Activated naive CD8-positive, alpha-beta T cell treated with anti-CD3 and anti-CD28 coated beads for 36 hours (primary cell): ENCODE data around the gene AIG1. TPM values are rescaled to one million over a fixed set of nuclear protein-coding genes. Genes with fewer than 3 reads are reported as not detected.
A peak's percentile ranks its signal among the peaks of the same experiment; 100 is the strongest.
"Not testable (repeated sequence)": the region's sequence is repeated elsewhere in the genome, so short reads cannot be mapped to it uniquely, and the experiment has no call there.

Experiments used
- DNase-seq: peaks from one replicate; pipeline ENCODE4 v3.0.0; 2021
- H3K27ac Mint-ChIP-seq: one replicate; pipeline ENCODE4 v1.8.0; 2022; ENCODE audit warnings: mild to moderate bottlenecking, moderate library complexity, mixed read lengths
- H3K27me3 Mint-ChIP-seq: one replicate; pipeline ENCODE4 v1.8.0; 2022; ENCODE audit warnings: mild to moderate bottlenecking, mixed read lengths
- H3K36me3 Mint-ChIP-seq: one replicate; pipeline ENCODE4 v1.8.0; 2021; ENCODE audit warnings: mild to moderate bottlenecking, mixed read lengths
- H3K4me1 Mint-ChIP-seq: one replicate; pipeline ENCODE4 v1.8.0; 2021; ENCODE audit warnings: mixed read lengths
- H3K4me3 Mint-ChIP-seq: one replicate; pipeline ENCODE4 v1.8.0; 2022; ENCODE audit warnings: mild to moderate bottlenecking, moderate library complexity, mixed read lengths
- H3K9me3 Mint-ChIP-seq: one replicate; pipeline ENCODE4 v1.8.0; 2022; ENCODE audit warnings: mixed read lengths
- total RNA-seq, 2 experiments: library from RNA; stranded (reverse); gene quantifications; one replicate each; pipeline ENCODE4 v1.2.3, GENCODE V29; 2021

The AIG1 gene
- total RNA-seq, 2 experiments from 2014 or later, result 19.8 to 20.1 TPM

- Mint-ChIP-seq H3K4me1 (no peaks in the 10 kb centered on the region), H3K27me3 (no peaks in the 10 kb centered on the region), H3K27ac (no peak overlapping the region), H3K36me3 (peaks cover 6% of the 10 kb centered on the region), H3K4me3 (no peak overlapping the region), H3K9me3 (no peaks in the 10 kb centered on the region)
- no peak for DNase-seq
These were observed 177.6 kb downstream of the AIG1 start for GRCh38 chr6:143238306-143238705.

- Mint-ChIP-seq H3K4me3 (no peak overlapping the region), H3K4me1 (no peaks in the 10 kb centered on the region), H3K9me3 (peaks cover 3% of the 10 kb centered on the region), H3K27me3 (no peaks in the 10 kb centered on the region), H3K36me3 (peaks cover 3% of the 10 kb centered on the region), H3K27ac (no peak overlapping the region)
- no peak for DNase-seq
These were observed 180.4 kb downstream of the AIG1 start for GRCh38 chr6:143241111-143241510.

GRCh38 chr6:143241911-143242310, 181.2 kb downstream of the AIG1 start:
- DNase-seq, result no peak
- H3K36me3 Mint-ChIP-seq, result no peaks in the 10 kb centered on the region
- H3K4me3 Mint-ChIP-seq, result no peak overlapping the region
- no peak overlapping the region for H3K27ac Mint-ChIP-seq
- H3K4me1 Mint-ChIP-seq, result no peaks in the 10 kb centered on the region
- peaks cover 3% of the 10 kb centered on the region for H3K9me3 Mint-ChIP-seq
- no peaks in the 10 kb centered on the region for H3K27me3 Mint-ChIP-seq

- H3K4me3 Mint-ChIP-seq, result no peak overlapping the region
- DNase-seq, result no peak
- H3K27me3 Mint-ChIP-seq, result no peaks in the 10 kb centered on the region
- peaks cover 3% of the 10 kb centered on the region for H3K9me3 Mint-ChIP-seq
- no peaks in the 10 kb centered on the region for H3K36me3 Mint-ChIP-seq
- H3K4me1 Mint-ChIP-seq, result peaks cover 8% of the 10 kb centered on the region
- H3K27ac Mint-ChIP-seq, result no peak overlapping the region
These were observed 183.1 kb downstream of the AIG1 start for GRCh38 chr6:143243786-143244185.

GRCh38 chr6:143245656-143246055, 185.0 kb downstream of the AIG1 start:
- no peak for DNase-seq
- no peak overlapping the region for H3K27ac Mint-ChIP-seq
- H3K4me1 Mint-ChIP-seq, result peaks cover 8% of the 10 kb centered on the region
- peaks cover 3% of the 10 kb centered on the region for H3K9me3 Mint-ChIP-seq
- no peaks in the 10 kb centered on the region for H3K36me3 Mint-ChIP-seq
- no peaks in the 10 kb centered on the region for H3K27me3 Mint-ChIP-seq
- H3K4me3 Mint-ChIP-seq, result no peak overlapping the region

GRCh38 chr6:143246166-143246775, 185.6 kb downstream of the AIG1 start:
- H3K9me3 Mint-ChIP-seq, H3K27me3 Mint-ChIP-seq, H3K27ac Mint-ChIP-seq, DNase-seq, H3K36me3 Mint-ChIP-seq, H3K4me1 Mint-ChIP-seq, H3K4me3 Mint-ChIP-seq: not testable (repeated sequence)

- DNase-seq, result no peak
- Mint-ChIP-seq H3K4me3 (no peak overlapping the region), H3K4me1 (peaks cover 8% of the 10 kb centered on the region), H3K9me3 (peaks cover 3% of the 10 kb centered on the region), H3K27ac (peak overlapping the region; percentile 26), H3K27me3 (no peaks in the 10 kb centered on the region), H3K36me3 (peaks cover 5% of the 10 kb centered on the region)
These were observed 186.9 kb downstream of the AIG1 start for GRCh38 chr6:143247586-143247985.

GRCh38 chr6:143248359-143248758, 187.7 kb downstream of the AIG1 start:
- peak; percentile 22 for DNase-seq
- peaks cover 8% of the 10 kb centered on the region for H3K4me1 Mint-ChIP-seq
- H3K36me3 Mint-ChIP-seq, result peaks cover 5% of the 10 kb centered on the region
- H3K4me3 Mint-ChIP-seq, result no peak overlapping the region
- no peak overlapping the region for H3K27ac Mint-ChIP-seq
- no peaks in the 10 kb centered on the region for H3K27me3 Mint-ChIP-seq
- peaks cover 3% of the 10 kb centered on the region for H3K9me3 Mint-ChIP-seq

- no peak for DNase-seq
- H3K9me3 Mint-ChIP-seq, result no peaks in the 10 kb centered on the region
- peaks cover 5% of the 10 kb centered on the region for H3K36me3 Mint-ChIP-seq
- peaks cover 8% of the 10 kb centered on the region for H3K4me1 Mint-ChIP-seq
- no peak overlapping the region for H3K4me3 Mint-ChIP-seq
- no peak overlapping the region for H3K27ac Mint-ChIP-seq
- H3K27me3 Mint-ChIP-seq, result no peaks in the 10 kb centered on the region
These were observed 190.6 kb downstream of the AIG1 start for GRCh38 chr6:143251288-143251687.

GRCh38 chr6:143252961-143253360, 192.3 kb downstream of the AIG1 start:
- no peak for DNase-seq
- Mint-ChIP-seq H3K4me1 (peaks cover 6% of the 10 kb centered on the region), H3K27me3 (no peaks in the 10 kb centered on the region), H3K9me3 (no peaks in the 10 kb centered on the region), H3K36me3 (peaks cover 5% of the 10 kb centered on the region), H3K4me3 (no peak overlapping the region), H3K27ac (no peak overlapping the region)

- Mint-ChIP-seq H3K27ac (no peak overlapping the region), H3K9me3 (peaks cover 4% of the 10 kb centered on the region), H3K4me3 (no peak overlapping the region), H3K36me3 (peaks cover 7% of the 10 kb centered on the region), H3K4me1 (peaks cover under 1% of the 10 kb centered on the region), H3K27me3 (no peaks in the 10 kb centered on the region)
- no peak for DNase-seq
These were observed 192.9 kb downstream of the AIG1 start for GRCh38 chr6:143253586-143253985.

GRCh38 chr6:143258945-143259344, 198.3 kb downstream of the AIG1 start:
- Mint-ChIP-seq H3K4me3 (no peak overlapping the region), H3K27me3 (no peaks in the 10 kb centered on the region), H3K4me1 (no peaks in the 10 kb centered on the region), H3K9me3 (peaks cover 8% of the 10 kb centered on the region), H3K36me3 (peaks cover 2% of the 10 kb centered on the region), H3K27ac (no peak overlapping the region)
- no peak for DNase-seq

GRCh38 chr6:143260857-143261256, 200.2 kb downstream of the AIG1 start:
- Mint-ChIP-seq H3K36me3 (peaks cover 2% of the 10 kb centered on the region), H3K4me1 (no peaks in the 10 kb centered on the region), H3K4me3 (no peak overlapping the region), H3K27ac (no peak overlapping the region), H3K9me3 (peaks cover 8% of the 10 kb centered on the region), H3K27me3 (no peaks in the 10 kb centered on the region)
- DNase-seq, result no peak

GRCh38 chr6:143261899-143262436, 201.3 kb downstream of the AIG1 start:
- Mint-ChIP-seq H3K4me3 (no peak overlapping the region), H3K9me3 (peaks cover 8% of the 10 kb centered on the region), H3K4me1 (no peaks in the 10 kb centered on the region), H3K27me3 (no peaks in the 10 kb centered on the region), H3K27ac (no peak overlapping the region), H3K36me3 (peaks cover 2% of the 10 kb centered on the region)
- no peak for DNase-seq

- Mint-ChIP-seq H3K36me3 (peaks cover 4% of the 10 kb centered on the region), H3K27ac (no peak overlapping the region), H3K4me3 (no peak overlapping the region), H3K9me3 (peaks cover 8% of the 10 kb centered on the region), H3K4me1 (no peaks in the 10 kb centered on the region), H3K27me3 (no peaks in the 10 kb centered on the region)
- DNase-seq, result no peak
These were observed 202.2 kb downstream of the AIG1 start for GRCh38 chr6:143262859-143263258.

GRCh38 chr6:143264379-143264778, 203.7 kb downstream of the AIG1 start:
- H3K4me1 Mint-ChIP-seq, result no peaks in the 10 kb centered on the region
- H3K9me3 Mint-ChIP-seq, result no peaks in the 10 kb centered on the region
- DNase-seq, result no peak
- peaks cover 2% of the 10 kb centered on the region for H3K36me3 Mint-ChIP-seq
- no peak overlapping the region for H3K27ac Mint-ChIP-seq
- H3K27me3 Mint-ChIP-seq, result no peaks in the 10 kb centered on the region
- H3K4me3 Mint-ChIP-seq, result no peak overlapping the region
